Measurements from ENCODE around the gene NPHP4.

Gene NPHP4

GRCh38 chr1:5945445-5945844, 46.8 kb downstream of the NPHP4 start:
- TF ChIP-seq CTCF (IDR thresholded peaks at IDR 0.05; ENCODE audit: control insufficient read depth, extremely low read depth, insufficient read depth), result no peak
- H3K4me3 ChIP-seq (ENCODE audit: low read depth, low read length), result no peak overlapping the region
- no peak for DNase-seq (ENCODE audit: low read depth)

- H3K4me3 ChIP-seq (ENCODE audit: low read depth, low read length), result no peak overlapping the region
- DNase-seq (ENCODE audit: low read depth), result no peak
- TF ChIP-seq CTCF (IDR thresholded peaks at IDR 0.05; ENCODE audit: control insufficient read depth, extremely low read depth, insufficient read depth), result no peak
Observed at GRCh38 chr1:5944843-5945167, 47.4 kb downstream of the NPHP4 start.

- DNase-seq (ENCODE audit: low read depth), result no peak
- no peak for TF ChIP-seq CTCF (IDR thresholded peaks at IDR 0.05; ENCODE audit: control insufficient read depth, extremely low read depth, insufficient read depth)
- H3K4me3 ChIP-seq (ENCODE audit: low read depth, low read length), result no peak overlapping the region
Observed at GRCh38 chr1:5944154-5944842, 47.9 kb downstream of the NPHP4 start.

- no peak overlapping the region for H3K4me3 ChIP-seq (ENCODE audit: low read depth, low read length)
- DNase-seq (ENCODE audit: low read depth), result no peak
- TF ChIP-seq CTCF (IDR thresholded peaks at IDR 0.05; ENCODE audit: control insufficient read depth, extremely low read depth, insufficient read depth), result no peak
Observed at GRCh38 chr1:5943343-5944124, 48.7 kb downstream of the NPHP4 start.

GRCh38 chr1:5941671-5942070, 50.6 kb downstream of the NPHP4 start:
- no peak for TF ChIP-seq CTCF (IDR thresholded peaks at IDR 0.05; ENCODE audit: control insufficient read depth, extremely low read depth, insufficient read depth)
- DNase-seq (ENCODE audit: low read depth), result no peak
- H3K4me3 ChIP-seq (ENCODE audit: low read depth, low read length), result no peak overlapping the region

GRCh38 chr1:5940723-5941407, 51.4 kb downstream of the NPHP4 start:
- no peak for TF ChIP-seq CTCF (IDR thresholded peaks at IDR 0.05; ENCODE audit: control insufficient read depth, extremely low read depth, insufficient read depth)
- H3K4me3 ChIP-seq (ENCODE audit: low read depth, low read length), result no peak overlapping the region
- DNase-seq (ENCODE audit: low read depth), result no peak
